GM21515 (cell line): ENCODE results near the gene NAALAD2.
"Not testable (repeated sequence)": the region's sequence is repeated elsewhere in the genome, so short reads cannot be mapped to it uniquely, and the experiment has no call there.

Experiments
- ATAC-seq: cut with Tn5 transposase; IDR thresholded peaks from one replicate; pipeline ENCODE4 v1.9.1; 2021; ENCODE audit not compliant: unreplicated experiment

The NAALAD2 gene

DNA sequence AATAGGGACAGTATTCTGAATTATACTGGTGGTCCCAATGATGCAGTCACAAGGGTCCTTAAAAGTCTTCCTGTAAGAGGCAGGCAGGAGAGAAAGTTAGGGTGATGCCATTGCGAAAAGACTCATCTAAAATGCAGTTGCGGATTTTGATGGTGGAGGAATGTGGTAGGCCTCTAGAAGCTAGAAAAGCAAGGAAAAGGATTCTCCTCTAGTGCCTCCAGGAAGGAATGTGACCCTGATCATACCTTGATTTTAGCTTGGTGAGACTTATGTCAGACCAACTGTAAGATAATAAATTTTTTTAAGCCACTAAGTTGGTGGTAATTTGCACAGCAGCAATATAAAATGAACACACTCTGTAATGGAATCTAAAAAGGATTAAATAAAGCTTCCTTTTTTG is 54.5 kb downstream of the NAALAD2 start:
- no peak for ATAC-seq

DNA sequence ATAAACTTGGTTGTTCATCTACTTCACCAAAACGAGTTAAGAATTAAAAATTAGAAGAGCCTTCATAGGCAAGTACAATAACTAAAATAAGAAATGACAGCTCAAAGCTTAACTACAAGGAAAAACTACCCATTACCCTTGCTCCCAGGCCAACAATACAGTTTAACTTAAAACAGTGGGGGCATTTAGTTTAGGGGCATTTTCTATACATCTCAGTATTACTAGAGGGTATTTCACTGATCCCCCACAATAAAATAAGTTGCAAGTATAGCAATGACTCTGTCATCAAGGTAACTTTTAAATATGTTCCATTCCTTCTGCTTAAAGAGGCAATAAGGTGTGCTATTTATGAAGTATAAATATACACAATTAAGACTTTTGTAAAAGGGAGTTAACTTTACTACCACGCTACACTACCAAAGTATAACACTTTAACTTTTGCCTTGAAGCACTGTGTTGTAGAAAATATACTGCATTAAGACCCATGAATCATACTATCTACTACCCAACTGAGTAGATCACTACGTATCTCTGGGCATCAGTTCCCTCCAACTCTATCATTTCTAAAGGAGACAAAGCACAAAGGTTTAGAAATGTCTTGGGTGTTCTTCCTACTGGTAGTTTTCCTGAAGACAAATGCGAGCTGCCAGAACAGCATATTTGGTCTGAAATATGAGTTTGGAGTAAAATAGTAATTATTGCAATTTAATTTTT is 58.6 kb downstream of the NAALAD2 start:
- no peak for ATAC-seq

DNA sequence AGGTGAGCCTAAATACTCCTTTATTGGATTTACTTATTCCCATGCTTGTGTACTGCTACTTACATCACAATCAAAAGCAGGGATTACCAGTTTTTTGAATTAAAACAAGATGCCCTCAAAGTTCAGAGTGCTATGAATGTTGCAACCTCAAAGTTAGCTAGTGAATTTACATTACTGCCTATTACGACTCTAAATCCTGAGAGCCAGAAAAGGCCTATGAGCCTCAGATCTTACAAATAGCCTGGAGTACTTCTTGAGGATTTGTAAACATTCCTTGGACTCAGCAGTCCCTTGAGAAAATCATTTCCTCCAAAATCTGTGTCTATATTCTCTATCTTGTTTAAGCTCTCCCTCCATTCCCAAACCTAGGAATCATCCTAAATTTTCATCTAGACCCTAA is 62.9 kb downstream of the NAALAD2 start:
- ATAC-seq = no peak

DNA sequence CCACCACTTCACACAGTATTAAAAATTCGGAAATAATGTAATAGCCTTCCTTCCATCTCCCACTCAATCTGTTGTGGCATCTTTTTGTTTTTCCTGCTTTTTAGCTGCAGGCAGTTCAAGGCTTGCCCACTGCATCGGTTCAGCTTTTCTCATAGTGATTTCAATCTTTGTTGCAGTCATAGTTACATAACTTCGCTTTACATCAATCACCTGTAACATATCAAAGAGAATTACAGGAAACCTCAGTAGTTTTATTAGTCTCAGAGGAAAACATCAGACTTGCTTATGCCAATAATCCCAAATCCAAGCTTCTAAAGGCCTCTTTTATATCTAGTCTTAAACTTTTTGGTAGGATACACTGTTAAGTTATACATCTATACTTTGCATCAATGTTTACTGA is 67.9 kb downstream of the NAALAD2 start:
- ATAC-seq = no peak

DNA sequence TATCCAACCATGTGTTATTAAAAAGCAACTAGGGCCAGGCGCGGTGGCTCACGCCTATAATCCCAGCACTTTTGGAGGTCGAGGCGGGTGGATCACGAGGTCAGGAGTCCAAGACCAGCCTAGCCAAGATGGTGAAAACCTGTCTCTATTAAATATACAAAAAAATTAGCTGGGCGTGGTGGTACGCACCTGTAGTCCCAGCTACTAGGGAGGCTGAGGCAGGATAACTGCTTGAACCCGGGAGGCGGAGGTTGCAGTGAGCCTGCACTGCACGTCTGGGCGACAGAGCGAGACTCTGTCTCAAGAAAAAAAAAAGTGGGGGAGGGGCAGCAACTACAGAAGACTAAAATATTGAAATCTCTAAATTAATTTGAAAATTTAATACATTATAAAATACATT is 69.9 kb downstream of the NAALAD2 start:
- no peak for ATAC-seq

DNA sequence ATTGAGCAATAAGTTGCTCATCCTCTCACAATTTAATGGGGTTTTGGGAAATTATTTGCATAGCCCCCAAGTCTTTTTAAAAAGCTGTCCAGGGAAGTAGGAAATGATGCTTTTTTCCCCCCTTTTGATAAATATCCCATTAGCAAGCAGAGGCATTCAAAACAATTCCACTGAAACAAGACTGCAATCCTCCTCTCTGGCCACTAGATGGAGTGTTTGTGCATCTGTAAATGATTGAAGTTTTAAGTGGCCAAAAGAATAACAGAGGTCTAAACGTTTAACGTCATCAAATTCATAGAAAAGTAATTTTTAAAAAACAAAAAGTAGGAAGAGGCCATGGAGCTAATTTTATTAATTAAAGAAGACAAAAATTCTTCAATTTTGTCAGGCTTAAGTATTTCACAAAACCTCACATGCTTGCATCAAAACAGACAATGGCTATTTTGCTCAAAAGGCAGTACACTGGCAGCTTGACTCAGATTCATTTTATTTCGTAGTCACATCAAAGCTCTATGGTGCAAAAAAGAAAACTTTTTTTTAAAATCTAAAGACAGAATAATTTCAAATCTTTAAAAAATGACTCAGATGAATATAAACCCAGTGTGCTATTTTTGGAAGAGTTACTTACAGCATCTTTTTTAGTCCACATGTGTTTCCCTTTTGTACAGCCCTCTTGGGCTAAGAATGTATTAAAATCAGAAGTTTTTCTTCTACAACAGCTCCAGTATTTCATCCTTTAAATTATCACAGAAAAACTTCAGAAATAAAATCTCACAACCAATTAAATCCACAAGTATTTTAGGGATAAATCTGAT is 70.6 kb downstream of the NAALAD2 start:
- ATAC-seq = peak; percentile 75

DNA sequence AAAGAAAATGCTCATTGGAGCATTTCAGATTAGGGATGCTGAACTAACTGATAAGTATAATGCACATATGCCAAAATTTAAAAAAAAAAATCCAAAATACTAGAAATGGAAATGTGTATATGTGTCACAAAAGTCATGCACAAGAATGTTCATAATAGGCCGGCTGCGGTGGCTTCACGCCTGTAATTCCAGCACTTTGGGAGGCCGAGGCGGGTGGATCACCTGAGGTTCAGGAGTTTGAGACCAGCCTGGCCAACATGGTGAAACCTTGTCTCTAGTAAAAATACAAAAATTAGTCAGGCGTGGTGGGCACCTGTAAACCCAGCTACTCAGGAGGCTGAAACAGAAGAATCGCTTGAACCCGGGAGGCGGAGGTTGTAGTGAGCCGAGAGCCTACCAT is 73.5 kb downstream of the NAALAD2 start:
- ATAC-seq = not testable (repeated sequence)

DNA sequence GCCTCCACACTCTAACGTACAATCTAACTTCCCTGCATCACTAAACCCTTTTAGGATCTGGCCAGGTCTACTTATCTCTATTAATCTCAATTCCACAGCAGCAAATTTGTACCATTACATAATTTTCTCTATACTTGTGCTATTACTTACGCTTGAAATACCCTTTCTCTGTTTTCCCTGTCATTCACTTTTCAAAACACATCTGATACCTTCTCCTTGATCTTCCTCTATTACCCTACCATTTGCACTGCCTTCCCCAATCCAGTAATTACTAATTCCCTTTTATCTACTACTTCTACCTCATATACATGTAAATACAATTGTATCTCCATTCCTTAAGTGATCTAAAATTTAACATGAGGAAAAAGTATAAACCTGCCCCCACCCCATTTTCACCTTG is 74.4 kb downstream of the NAALAD2 start:
- no peak for ATAC-seq

DNA sequence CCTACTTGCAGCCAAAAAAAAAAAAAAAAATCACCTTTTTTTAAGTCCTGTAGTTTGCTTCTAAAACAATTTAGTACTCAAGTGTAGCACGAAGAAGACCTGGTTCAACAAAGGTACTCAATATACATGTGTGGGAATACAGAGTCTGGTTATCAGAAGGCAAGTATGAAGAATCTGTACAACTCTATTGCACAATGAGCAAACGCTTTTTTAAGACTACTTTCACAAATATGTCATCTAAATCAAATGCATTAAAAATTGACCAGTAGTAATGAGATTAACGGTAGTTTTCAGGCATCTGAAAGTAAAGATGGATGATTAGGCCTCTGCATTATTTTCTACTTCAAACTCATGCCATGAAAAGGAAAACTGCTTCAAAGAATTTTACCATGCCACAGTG is 78.9 kb downstream of the NAALAD2 start:
- ATAC-seq = no peak

DNA sequence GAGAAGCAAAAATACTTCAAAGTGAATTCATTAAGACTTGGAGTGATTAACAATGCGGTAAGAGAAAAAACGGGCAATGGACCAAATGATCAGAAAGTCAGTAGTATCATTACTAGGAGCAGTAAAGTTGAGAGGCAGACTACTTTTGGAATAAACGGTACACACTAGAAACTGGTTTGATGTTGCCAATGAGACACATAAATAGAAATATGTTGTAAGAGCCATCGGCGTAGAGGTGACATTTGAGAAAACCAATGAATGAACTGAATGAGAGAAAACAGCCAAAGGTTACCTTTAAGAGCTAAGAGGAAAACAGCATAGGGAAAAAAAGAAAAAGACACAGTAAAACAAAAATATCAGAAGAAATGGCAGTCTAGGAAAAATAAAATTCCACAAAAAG is 82.1 kb downstream of the NAALAD2 start:
- no peak for ATAC-seq

DNA sequence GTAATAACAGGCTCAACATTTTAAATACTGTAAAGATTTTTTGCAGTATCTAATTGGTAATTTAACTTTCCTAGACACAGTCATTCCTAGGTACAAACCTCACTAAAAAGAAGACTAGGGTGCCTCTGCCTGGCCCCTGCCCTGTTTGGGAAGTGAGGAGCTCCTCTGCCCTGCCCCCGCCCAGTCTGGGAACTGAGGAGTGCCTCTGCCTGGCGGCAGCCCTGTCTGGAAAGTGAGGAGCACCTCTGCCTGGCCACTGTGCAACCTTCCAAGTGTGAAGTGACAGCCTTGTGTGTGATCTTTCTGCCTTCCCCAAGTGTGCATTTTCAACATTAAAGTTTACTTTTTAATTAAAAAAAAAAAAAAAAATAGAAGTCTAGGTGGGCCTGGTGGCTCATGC is 84.1 kb downstream of the NAALAD2 start:
- ATAC-seq = no peak

DNA sequence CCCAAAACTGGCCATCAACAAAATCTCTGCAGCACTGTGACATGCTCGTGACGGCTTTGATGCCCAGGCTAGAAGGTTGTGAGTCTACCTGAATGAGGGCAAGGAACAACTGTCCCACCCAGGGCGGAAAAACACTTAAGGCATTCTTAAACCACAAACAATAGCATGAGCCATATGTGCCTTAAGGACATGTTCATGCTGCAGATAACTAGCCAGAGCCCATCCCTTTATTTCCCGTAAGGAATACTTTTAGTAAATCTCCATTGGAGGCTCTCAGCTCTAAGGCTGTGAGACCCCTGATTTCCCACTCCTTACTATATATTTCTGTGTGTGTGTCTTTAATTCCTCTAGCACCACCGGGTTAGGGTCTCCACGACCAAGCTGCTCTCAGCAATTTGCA is 85.0 kb downstream of the NAALAD2 start:
- ATAC-seq = no peak

DNA sequence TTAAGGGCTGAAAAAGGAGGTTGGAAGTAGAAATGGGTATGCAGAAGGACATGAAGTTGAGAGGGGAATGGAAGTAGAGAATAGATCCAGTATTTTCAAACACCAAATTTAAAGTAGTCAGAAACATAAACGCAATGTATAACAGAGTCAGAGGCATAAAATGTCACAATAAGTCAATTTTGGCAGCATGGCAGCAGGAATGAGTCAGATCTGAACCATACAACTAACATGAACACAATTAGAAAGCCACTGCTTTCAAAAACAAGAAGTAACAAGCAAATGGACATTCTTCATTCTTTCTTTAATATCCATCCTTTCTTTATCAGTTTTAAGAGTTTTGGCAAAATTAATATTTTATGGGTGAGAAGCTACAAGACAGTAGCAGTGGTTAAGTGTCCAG is 85.9 kb downstream of the NAALAD2 start:
- ATAC-seq = no peak

DNA sequence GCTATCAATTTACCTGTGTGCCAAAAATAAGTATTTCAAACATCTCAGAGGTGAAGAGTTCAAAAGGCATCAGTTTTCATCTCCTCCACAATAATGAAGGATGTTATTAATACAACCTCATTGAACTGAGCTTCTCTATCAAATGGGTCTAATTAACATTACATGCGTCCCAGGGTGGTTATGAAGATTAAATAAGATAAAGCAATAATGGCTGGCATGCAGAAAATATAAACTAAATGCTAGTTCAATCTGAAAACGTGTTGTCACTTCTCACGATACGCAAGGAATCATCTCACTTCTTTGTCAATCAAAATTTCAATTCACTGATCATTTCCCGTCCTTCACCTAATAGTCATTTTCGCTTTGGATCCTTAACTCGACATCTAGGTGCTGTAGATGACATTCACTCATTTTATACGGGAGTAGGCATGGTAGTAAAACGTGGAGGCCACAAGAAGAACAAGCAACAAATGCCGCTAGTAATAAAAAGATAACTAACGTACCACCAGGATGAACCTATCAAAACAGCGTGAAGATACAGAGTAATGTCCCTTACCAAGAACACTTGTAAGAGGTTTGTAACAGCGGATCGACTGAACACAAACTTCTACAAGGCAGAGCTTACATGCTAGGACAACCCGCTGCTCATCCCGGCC is 87.5 kb downstream of the NAALAD2 start:
- ATAC-seq = peak; percentile 0

DNA sequence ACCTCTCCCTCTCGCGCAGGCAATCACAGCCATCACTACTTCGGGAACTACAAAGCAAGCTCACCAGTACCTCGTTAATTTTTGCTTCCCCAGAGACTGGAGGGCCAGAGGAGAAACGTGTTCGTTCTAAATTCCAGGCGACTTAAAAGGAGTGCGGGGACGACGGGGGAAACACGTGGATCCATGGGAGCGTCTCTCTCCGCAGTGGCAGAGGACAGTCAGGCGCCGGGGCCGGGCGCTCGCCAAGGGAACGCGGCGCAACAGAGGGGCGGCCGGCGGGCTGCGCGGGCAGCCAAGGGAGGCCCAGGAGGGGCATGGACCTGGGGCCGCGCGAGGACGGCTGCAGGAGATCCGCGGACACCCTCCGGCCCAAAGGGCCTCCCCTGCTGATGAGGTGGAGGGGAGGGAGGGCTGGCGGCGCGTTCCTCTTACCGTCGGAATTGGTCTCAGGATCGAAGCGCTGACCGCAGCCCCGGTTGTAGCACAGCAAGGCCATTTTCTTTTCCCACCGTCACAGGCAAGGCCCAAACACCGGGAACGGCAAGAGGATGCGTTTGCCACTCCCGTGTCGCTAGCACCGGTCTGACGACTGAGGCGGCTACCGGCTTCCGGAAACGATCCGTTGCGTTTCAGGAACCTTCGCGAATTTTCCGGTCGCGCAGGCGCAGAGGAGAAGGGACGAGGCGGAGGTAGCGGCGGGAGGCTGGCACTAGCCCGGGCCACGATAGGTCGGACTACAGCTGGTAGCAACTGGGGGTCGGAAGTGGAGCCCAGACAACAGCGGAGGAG is 88.2 kb downstream of the NAALAD2 start, which contains the start of gene CHORDC1:
Gene CHORDC1 (minus strand): TSS at position 591 of the 789 bp plus-strand sequence. CDS start 95 bp downstream, at position 496.
- ATAC-seq = peak; percentile 93

DNA sequence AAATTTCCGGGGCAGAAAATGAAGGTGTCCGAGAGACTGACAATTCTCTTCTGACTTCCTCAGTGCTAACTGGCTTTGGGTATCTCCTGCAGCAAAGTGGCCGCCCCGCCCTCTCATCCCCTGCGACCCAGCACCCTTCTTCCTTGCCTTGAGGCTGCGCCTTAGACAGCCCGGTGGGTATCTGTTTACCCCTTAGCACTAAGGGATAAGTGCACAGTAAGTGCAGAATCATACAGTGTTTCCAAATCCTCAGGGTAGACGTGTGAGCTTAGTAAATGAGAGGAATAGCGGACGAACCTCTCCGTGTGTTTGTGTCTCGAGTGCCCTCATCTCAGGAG is 88.8 kb downstream of the NAALAD2 start:
- peak; percentile 51 for ATAC-seq

DNA sequence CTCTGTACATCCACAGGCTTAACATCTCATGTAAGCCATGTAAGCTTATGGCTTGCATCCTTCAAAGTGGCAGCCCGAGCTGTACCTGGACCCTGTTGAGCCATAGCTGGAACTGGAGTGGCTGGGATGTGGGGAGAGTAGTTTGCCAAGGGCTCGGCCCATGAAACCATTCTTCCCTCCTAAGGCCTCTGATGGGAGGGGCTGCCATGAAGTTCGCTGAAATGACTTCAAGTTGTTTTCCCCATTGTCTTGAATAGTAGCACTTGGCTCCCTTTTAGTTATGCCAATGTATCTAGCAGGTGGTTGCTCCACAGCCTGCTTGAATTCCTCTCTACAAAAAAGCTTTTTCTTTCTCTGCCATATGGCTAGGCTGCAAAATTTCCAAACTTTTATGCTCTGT is 93.6 kb downstream of the NAALAD2 start:
- no peak for ATAC-seq

DNA sequence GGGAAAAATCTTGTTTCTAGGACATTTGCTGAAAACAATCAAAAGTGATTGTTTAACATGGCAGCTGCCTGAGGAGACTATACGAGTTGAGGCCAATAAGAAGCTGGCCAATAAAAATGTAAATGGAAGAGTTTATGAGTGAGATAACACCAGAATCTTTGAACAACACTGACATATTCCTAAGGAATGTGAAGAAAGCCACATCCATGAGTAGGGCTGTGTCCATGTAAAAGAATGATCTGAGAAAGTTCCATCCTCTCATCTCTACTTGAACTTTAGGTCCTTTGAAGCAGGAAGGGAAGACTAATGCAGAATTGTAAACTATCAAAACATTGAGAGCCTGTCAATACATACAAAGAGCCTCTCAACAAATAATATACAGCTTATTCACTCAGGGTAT is 95.3 kb downstream of the NAALAD2 start:
- ATAC-seq = no peak

DNA sequence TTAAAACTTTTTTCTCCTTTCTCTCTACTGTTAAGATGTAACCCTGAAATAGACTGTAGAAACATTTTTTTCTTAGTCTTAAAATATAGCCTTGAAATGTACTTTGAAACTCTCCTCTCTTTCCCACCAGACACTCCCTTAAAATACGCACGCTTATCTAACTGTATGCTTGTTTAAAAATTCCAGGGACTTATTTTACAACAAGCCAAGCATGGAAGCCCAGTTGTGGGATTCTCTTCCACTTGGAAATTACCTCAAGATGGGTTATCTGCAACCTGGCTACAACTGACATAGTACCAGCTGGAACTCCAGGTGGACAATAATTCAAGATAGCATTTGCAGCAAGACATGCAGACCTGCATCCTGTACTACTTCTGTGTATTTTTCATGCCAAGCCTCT is 100.5 kb downstream of the NAALAD2 start:
- no peak for ATAC-seq

DNA sequence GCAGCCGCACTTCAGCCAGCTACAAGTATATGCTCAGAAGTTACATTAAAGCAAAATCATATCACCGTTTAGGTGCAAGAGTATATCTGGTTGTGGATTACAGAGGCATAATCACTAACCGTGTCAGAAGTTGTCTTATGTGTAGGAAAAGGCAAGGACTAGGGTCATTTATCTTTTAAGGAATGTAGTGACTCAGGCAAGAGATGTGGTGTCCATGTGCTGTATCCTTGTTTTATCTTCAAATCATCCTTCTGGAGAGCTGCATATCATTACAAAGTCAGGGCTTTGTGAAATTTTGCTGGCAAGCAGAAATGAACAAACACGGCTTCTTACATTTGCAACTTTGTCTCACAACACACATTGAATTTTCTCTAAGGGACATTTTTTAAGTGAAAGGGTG is 101.1 kb downstream of the NAALAD2 start:
- ATAC-seq = no peak

DNA sequence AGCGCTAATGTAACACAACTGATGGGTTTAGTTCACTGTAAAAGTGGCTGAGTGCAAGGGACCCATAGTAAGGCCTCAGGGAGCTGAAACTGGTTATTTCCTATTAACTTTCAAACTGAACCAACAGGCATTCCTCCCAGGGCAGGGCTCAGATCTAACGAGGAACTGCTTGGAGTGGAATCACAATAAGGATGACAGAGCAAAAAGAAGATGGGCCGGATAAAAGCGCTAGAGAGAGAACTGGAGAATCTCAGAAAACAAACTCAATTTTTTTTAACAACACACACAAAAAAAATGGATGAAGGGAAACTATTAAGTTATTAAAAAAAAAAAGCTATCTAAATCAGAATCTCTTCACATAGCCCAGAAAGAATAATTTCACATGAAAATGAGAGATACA is 102.5 kb downstream of the NAALAD2 start:
- no peak for ATAC-seq
